A549 (cell line): ENCODE data around the gene ACVRL1. TPM values are rescaled to one million over a fixed set of nuclear protein-coding genes. Genes with fewer than 3 reads are reported as not detected.

ENCODE experiments used
- ATAC-seq, 2 experiments: fragments of 200-7000 bp in 1 of 2; fragments of >200 bp in 1 of 2; cut with Nextera tagmentation in 1 of 2; cut with Tn5 transposase in 1 of 2; 3 replicates each; pipeline versions ENCODE4 v1.8.0 to v1.9.1; 2018 to 2020; ENCODE audit warnings: mild to moderate bottlenecking in 1 of 2, moderate library complexity in 1 of 2
- CTCF ChIA-PET: fragments of 300-600 bp; sonication (Branson Sonifier 250); formaldehyde crosslinking; extraction: SDS; loops from one replicate; lab custom pipeline; 2021; ENCODE audit warnings: antibody characterized with exemption, inconsistent platforms; lab: Yijun Ruan, JAX
- POLR2A ChIA-PET: fragments of 350-600 bp; formaldehyde crosslinking; extraction: SDS; loops from one replicate; lab custom pipeline; 2021; ENCODE audit warnings: antibody characterized with exemption, inconsistent platforms; lab: Yijun Ruan, JAX
- DNase-seq, 2 experiments: peaks; one replicate each; pipeline versions ENCODE4 v3.0.0 to v3.0.0-alpha.2; 2011 to 2016; ENCODE audit warnings: low read depth in 1 of 2, low spot score in 1 of 2
- FAIRE-seq: peaks from 2 replicates; lab custom pipeline; 2011; peaks lifted over from hg19 to GRCh38; lab: Jason Lieb, UNC
- H3K27ac ChIP-seq, 2 experiments: fragments of >200 bp; sonication (Bioruptor Twin); formaldehyde crosslinking; 3 replicates each; pipeline ENCODE4 v1.5.1; 2016 to 2017
- H3K4me1 ChIP-seq: fragments of >200 bp; sonication (Bioruptor Twin); formaldehyde crosslinking; 3 replicates; pipeline ENCODE4 v1.6.1; 2016
- H3K4me2 ChIP-seq: fragments of >200 bp; sonication (Bioruptor Twin); formaldehyde crosslinking; 3 replicates; pipeline ENCODE4 v1.6.1; 2016
- H3K4me3 ChIP-seq: fragments of >200 bp; sonication (Bioruptor Twin); formaldehyde crosslinking; 3 replicates; pipeline ENCODE4 v1.5.1; 2016
- H3K9me3 ChIP-seq: fragments of >200 bp; sonication (Bioruptor Twin); formaldehyde crosslinking; 3 replicates; pipeline ENCODE4 v1.6.1; 2016
- EHF ChIP-seq: fragments of 250-450 bp; sonication (Bioruptor Pico); IDR thresholded peaks from 2 replicates; pipeline ENCODE4 v1.5.0; 2020; ENCODE audit warnings: mild to moderate bottlenecking
- EHMT2 ChIP-seq: fragments of 200-600 bp; sonication (generic); IDR thresholded peaks from 2 replicates; pipeline ENCODE4 v1.6.1; 2016; ENCODE audit warnings: antibody characterized with exemption, low read depth, mild to moderate bottlenecking, moderate library complexity
- FOXS1 ChIP-seq: fragments of 250-450 bp; sonication (Bioruptor Pico); IDR thresholded peaks from 2 replicates; pipeline ENCODE4 v1.5.0; 2020; ENCODE audit warnings: mild to moderate bottlenecking, moderate library complexity
- GATA3 ChIP-seq: IDR thresholded peaks from 2 replicates; pipeline ENCODE4 v1.6.1; 2012; ENCODE audit warnings: borderline replicate concordance
- HOXA7 ChIP-seq: fragments of 250-450 bp; sonication (Bioruptor Pico); IDR thresholded peaks from 2 replicates; pipeline ENCODE4 v1.5.0; 2020; ENCODE audit warnings: mild to moderate bottlenecking, moderate library complexity
- MYC ChIP-seq: IDR thresholded peaks from 2 replicates; pipeline ENCODE4 v1.6.1; 2012; ENCODE audit warnings: mild to moderate bottlenecking, inconsistent platforms, low read length, improper control_type of control experiment, borderline replicate concordance
- NFE2L2 ChIP-seq: fragments of 150-350 bp; conservative IDR thresholded peaks from 2 replicates; pipeline ENCODE4 v1.6.1; 2014; ENCODE audit warnings: low read length
- PHF8 ChIP-seq: fragments of 200-600 bp; sonication (generic); IDR thresholded peaks from 2 replicates; pipeline ENCODE4 v1.6.1; 2016; ENCODE audit warnings: low read depth, mild to moderate bottlenecking, antibody characterized with exemption, moderate library complexity, borderline replicate concordance
- RARB ChIP-seq: fragments of 250-450 bp; sonication (Bioruptor Pico); IDR thresholded peaks from 2 replicates; pipeline ENCODE4 v1.8.0; 2021; ENCODE audit warnings: mild to moderate bottlenecking, moderate library complexity
- RFX5 ChIP-seq: fragments of 450-650 bp; IDR thresholded peaks from 2 replicates; pipeline ENCODE4 v1.7.1; 2014; ENCODE audit warnings: antibody characterized with exemption, mild to moderate bottlenecking, moderate library complexity
- TP53 ChIP-seq: fragments of 250-450 bp; sonication (Bioruptor Pico); IDR thresholded peaks from 2 replicates; pipeline ENCODE4 v1.5.0; 2021; ENCODE audit warnings: mild to moderate bottlenecking, moderate library complexity
- ZFP36 ChIP-seq: fragments of 450-650 bp; IDR thresholded peaks from 2 replicates; pipeline ENCODE4 v1.6.1; 2014; ENCODE audit warnings: borderline replicate concordance; ENCODE audit not compliant: partially characterized antibody
- ZNF302 ChIP-seq: fragments of 250-450 bp; sonication (Bioruptor Pico); IDR thresholded peaks from 2 replicates; pipeline ENCODE4 v1.9.0; 2021; ENCODE audit warnings: inconsistent platforms, mild to moderate bottlenecking, moderate library complexity
- ZSCAN20 ChIP-seq: fragments of 250-450 bp; sonication (Bioruptor Pico); IDR thresholded peaks from 2 replicates; pipeline ENCODE4 v1.8.0; 2022; ENCODE audit warnings: mild to moderate bottlenecking, moderate library complexity
- WGBS: methylation state at CpG from one replicate; pipeline ENCODE4 v1.1.6; 2017; ENCODE audit errors: missing lambda C conversion rate; 5-methylcytosine and 5-hydroxymethylcytosine counted together
- polyA plus RNA-seq, 4 experiments: library from polyadenylated mRNA; depleted of rRNA in 3 of 4; stranded (reverse); fragments of >200 nt; fragmentation: RNase III in 1 of 4; extraction: RNeasy Plus Mini Kit Qiagen cat#74134 plus additional on column Dnase treatment in 1 of 4; gene quantifications; 2 replicates in 3 of 4; 3 replicates in 1 of 4; pipeline ENCODE4 v1.2.3, GENCODE V29; 2011 to 2017
- TF ChIP-seq, protein P1 (sequence below): fragments of >200 bp; sonication (Bioruptor Twin); formaldehyde crosslinking; IDR thresholded peaks from 3 replicates; pipeline ENCODE4 v1.5.1; 2016
- TF ChIP-seq, protein P2 (sequence below): fragments of 250-450 bp; sonication (Bioruptor Pico); IDR thresholded peaks from 2 replicates; pipeline ENCODE4 v1.5.0; 2021; ENCODE audit warnings: mild to moderate bottlenecking, moderate library complexity, borderline replicate concordance
- TF ChIP-seq, protein P3 (sequence below): IDR thresholded peaks from 2 replicates; pipeline ENCODE4 v1.6.1; 2012; ENCODE audit warnings: low read depth, borderline replicate concordance

The ACVRL1 gene
- polyA plus RNA-seq, 2 of the 4 experiments (the other 2 are of a cell fraction), result 0.03 TPM; not detected in 1

DNA sequence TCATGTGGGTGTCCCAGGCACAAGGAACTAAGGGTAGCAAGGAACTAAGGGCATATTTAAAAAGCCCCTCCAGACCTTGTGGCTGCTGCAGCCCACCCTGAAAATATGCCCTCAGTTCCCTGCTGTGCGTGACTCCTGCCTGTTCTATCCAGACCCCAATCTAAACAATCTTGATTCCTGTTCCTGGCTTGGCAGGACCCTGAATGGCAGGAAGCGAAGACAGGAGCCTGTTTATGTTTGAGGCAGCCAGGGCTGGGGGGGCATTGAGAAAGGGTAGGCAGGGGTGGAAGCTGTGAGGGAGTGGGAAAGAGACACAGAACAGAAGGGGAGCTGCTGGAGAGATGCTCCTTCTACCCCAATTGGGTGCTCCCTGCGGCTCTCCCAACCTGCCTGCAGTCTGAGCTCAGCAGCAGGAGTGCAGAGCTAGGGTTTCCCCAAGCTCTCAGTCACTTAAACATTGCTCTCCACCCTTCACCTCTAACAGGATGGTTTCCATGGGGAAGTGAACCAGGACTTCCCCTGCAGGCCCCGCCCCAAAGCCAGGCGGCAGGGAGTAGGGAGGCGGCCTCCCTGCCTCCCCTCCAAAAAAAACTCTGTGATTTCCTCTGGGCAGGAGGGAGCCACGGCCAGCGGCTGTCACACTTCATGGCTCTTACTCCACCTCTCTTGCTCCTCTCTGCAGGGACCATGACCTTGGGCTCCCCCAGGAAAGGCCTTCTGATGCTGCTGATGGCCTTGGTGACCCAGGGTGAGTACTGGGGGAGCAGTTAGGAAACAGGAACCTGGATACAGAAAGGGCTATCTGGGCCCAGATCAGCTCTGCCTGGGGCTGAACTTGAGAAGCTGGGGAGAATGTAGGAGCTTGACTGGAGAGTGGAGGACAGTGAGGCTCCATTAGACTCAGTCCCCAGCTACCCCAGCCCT, 4.7 kb downstream of the ACVRL1 start (continued):
- TF ChIP-seq ZSCAN20 (CRISPR knock-in tag) (no peak), FOXS1 (no peak), NFE2L2 (no peak), MYC (no peak), RFX5 (no peak), GATA3 (no peak), RARB (CRISPR knock-in tag) (no peak)
- TF ChIP-seq, all 56 proteins: peak for 0

DNA sequence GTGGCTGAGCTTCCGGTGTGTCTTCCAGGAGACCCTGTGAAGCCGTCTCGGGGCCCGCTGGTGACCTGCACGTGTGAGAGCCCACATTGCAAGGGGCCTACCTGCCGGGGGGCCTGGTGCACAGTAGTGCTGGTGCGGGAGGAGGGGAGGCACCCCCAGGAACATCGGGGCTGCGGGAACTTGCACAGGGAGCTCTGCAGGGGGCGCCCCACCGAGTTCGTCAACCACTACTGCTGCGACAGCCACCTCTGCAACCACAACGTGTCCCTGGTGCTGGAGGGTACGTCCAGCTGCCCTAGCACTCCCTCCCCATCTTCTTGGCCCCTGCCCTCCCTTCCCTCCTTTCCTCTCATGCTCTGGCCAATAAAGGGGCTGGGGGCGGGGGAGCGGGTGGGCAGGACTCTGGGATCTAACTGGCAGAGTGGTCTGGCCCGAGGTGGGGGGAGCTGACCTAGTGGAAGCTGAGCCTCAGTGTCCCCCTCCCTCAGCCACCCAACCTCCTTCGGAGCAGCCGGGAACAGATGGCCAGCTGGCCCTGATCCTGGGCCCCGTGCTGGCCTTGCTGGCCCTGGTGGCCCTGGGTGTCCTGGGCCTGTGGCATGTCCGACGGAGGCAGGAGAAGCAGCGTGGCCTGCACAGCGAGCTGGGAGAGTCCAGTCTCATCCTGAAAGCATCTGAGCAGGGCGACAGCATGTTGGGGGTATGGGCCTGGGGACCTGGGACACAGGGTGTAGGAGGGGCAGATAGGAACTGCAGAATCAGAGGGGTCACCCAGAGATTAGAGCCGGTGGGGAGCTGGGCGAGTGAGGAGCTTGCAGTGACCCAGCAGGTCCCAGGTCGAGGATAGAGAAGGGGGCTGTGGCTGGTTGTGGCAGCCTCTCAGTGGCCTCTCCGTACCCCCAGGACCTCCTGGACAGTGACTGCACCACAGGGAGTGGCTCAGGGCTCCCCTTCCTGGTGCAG, 6.0 kb downstream of the ACVRL1 start:
- 77% methylated on average over 24 of the region's 30 CpGs for WGBS
- no peak for FAIRE-seq
- Histone ChIP-seq H3K27ac (no peak overlapping the region), H3K4me3 (no peak overlapping the region), H3K4me2 (no peak overlapping the region), H3K4me1 (no peaks in the 10 kb centered on the region), H3K9me3 (no peaks in the 10 kb centered on the region)
- peak in 1 of 2 experiments; percentile 37; a peak in 3 of 6 replicates for ATAC-seq
- CTCF ChIA-PET, result interaction anchor here (1.0 to 3.5 kb wide), 9 partner anchors 10 to 492 kb away, joined by 3 to 31 read pairs (median 4); no protein-coding TSS in a partner anchor
- DNase-seq, result no peak
- TF ChIP-seq, protein P1, sequence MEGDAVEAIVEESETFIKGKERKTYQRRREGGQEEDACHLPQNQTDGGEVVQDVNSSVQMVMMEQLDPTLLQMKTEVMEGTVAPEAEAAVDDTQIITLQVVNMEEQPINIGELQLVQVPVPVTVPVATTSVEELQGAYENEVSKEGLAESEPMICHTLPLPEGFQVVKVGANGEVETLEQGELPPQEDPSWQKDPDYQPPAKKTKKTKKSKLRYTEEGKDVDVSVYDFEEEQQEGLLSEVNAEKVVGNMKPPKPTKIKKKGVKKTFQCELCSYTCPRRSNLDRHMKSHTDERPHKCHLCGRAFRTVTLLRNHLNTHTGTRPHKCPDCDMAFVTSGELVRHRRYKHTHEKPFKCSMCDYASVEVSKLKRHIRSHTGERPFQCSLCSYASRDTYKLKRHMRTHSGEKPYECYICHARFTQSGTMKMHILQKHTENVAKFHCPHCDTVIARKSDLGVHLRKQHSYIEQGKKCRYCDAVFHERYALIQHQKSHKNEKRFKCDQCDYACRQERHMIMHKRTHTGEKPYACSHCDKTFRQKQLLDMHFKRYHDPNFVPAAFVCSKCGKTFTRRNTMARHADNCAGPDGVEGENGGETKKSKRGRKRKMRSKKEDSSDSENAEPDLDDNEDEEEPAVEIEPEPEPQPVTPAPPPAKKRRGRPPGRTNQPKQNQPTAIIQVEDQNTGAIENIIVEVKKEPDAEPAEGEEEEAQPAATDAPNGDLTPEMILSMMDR, result no peak
- POLR2A ChIA-PET, result no interaction called here

DNA sequence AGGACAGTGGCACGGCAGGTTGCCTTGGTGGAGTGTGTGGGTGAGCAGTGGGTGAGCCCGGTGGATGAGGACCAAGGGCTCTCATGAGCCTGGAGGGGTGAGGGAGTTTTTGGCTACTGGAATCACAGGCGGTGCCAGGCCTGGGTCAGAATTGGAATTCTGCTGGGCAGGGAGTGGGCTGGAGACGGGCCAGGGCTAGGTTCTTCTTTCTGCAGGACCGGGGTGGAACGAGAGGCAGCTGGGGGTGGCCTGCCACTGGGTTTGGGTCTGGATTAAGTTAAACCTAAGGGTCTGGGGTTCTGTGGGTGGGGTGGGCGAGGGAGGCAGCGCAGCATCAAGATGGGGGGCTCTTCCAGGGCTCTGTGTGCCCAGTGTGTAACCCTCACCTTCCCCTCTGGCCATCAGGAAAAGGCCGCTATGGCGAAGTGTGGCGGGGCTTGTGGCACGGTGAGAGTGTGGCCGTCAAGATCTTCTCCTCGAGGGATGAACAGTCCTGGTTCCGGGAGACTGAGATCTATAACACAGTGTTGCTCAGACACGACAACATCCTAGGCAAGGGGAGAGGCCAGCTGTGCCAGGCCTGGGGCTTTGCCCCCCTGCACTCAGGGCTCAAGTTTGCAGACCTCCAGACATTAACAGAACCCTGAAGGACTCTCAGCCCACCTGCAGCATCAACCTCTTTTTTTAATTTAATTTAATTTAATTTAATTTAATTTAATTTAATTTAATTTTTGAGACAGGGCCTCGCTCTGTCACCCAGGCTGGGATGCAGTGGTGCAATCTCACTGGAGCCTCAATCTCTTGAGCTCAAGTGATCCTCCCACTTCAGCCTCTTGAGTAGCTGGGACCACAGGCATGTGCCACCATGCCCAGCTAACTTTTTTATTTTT, 7.0 kb downstream of the ACVRL1 start:
- H3K4me1 ChIP-seq, result no peaks in the 10 kb centered on the region
- 89% methylated on average over 17 of the region's 17 CpGs for WGBS

More for the DNA sequence above, 7.0 kb downstream of the ACVRL1 start:
- ChIA-PET POLR2A (no interaction called here), CTCF (interaction anchor here (1.1 to 3.5 kb wide), 9 partner anchors 9 to 69 kb away, joined by 3 to 31 read pairs (median 4); no protein-coding TSS in a partner anchor)
- TF ChIP-seq EHF (CRISPR knock-in tag) (no peak), TP53 (CRISPR knock-in tag) (no peak), ZNF302 (CRISPR knock-in tag) (no peak), PHF8 (no peak), HOXA7 (CRISPR knock-in tag) (no peak), ZFP36 (no peak), EHMT2 (no peak), GATA3 (no peak)
- TF ChIP-seq, protein P2, sequence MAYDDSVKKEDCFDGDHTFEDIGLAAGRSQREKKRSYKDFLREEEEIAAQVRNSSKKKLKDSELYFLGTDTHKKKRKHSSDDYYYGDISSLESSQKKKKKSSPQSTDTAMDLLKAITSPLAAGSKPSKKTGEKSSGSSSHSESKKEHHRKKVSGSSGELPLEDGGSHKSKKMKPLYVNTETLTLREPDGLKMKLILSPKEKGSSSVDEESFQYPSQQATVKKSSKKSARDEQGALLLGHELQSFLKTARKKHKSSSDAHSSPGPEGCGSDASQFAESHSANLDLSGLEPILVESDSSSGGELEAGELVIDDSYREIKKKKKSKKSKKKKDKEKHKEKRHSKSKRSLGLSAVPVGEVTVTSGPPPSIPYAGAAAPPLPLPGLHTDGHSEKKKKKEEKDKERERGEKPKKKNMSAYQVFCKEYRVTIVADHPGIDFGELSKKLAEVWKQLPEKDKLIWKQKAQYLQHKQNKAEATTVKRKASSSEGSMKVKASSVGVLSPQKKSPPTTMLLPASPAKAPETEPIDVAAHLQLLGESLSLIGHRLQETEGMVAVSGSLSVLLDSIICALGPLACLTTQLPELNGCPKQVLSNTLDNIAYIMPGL (CRISPR knock-in tag), result no peak
- TF ChIP-seq, protein P3, sequence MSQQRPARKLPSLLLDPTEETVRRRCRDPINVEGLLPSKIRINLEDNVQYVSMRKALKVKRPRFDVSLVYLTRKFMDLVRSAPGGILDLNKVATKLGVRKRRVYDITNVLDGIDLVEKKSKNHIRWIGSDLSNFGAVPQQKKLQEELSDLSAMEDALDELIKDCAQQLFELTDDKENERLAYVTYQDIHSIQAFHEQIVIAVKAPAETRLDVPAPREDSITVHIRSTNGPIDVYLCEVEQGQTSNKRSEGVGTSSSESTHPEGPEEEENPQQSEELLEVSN, result no peak
- Histone ChIP-seq H3K4me2 (no peak overlapping the region), H3K9me3 (no peaks in the 10 kb centered on the region), H3K4me3 (no peak overlapping the region), H3K27ac (no peak overlapping the region)
- no peak for FAIRE-seq
- no peak for ATAC-seq
- DNase-seq, result no peak
